GM12878 (cell line): ENCODE measurements around the gene MAML2. TPM values are rescaled to one million over a fixed set of nuclear protein-coding genes. Genes with fewer than 3 reads are reported as not detected.
A peak's percentile ranks its signal among the peaks of the same experiment; 100 is the strongest.

Experiments used
- ATAC-seq: fragments of 200-7000 bp; cut with Tn5 transposase; 3 replicates; pipeline ENCODE4 v1.9.1; 2020; ENCODE audit warnings: mild to moderate bottlenecking, moderate library complexity
- BruUV-seq: library from RNA; stranded (reverse); fragments of 400-500 nt; replicated peaks from 2 replicates; lab custom pipeline; 2021; lab: Mats Ljungman, UMichigan
- CTCF ChIA-PET: fragments of 300-600 bp; sonication (Branson Sonifier 250); formaldehyde crosslinking; extraction: SDS; loops from one replicate; lab custom pipeline; 2021; ENCODE audit warnings: inconsistent platforms; lab: Yijun Ruan, JAX
- POLR2A ChIA-PET: fragments of 350-600 bp; formaldehyde crosslinking; extraction: SDS; loops from one replicate; lab custom pipeline; 2021; ENCODE audit warnings: inconsistent platforms; lab: Charles Lee
- RAD21 ChIA-PET: fragments of 300-600 bp; sonication (Branson Sonifier 250); formaldehyde crosslinking; loops from one replicate; lab custom pipeline; 2023; ENCODE audit warnings: antibody characterized with exemption; ENCODE audit not compliant: unreplicated experiment; lab: Charles Lee
- SMC1A ChIA-PET: fragments of 300-600 bp; sonication (Branson Sonifier 250); formaldehyde crosslinking; loops from one replicate; lab custom pipeline; 2023; ENCODE audit not compliant: unreplicated experiment, uncharacterized antibody; lab: Charles Lee
- DNase-seq: peaks from one replicate; pipeline ENCODE4 v3.0.0-alpha.2; 2011; ENCODE audit warnings: low read depth, low spot score
- FAIRE-seq: peaks from 3 replicates; lab custom pipeline; 2011; peaks lifted over from hg19 to GRCh38; lab: Jason Lieb, UNC
- H2AFZ ChIP-seq: 2 replicates; pipeline ENCODE4 v1.6.0; 2011; ENCODE audit warnings: low read depth, low read length, control low read depth; ENCODE audit not compliant: control insufficient read depth
- H3K27ac ChIP-seq: 2 replicates; pipeline ENCODE4 v1.5.1; 2011; ENCODE audit warnings: control low read depth; ENCODE audit not compliant: control insufficient read depth, insufficient read depth
- H3K27me3 ChIP-seq, 2 experiments: replicated peaks in 1 of 2; 2 replicates each; pipeline versions ENCODE4 v1.6.0 to v1.6.1; 2011; ENCODE audit warnings: low read length in 1 of 2; ENCODE audit not compliant: control insufficient read depth in 2 of 2, insufficient read depth in 2 of 2
- H3K36me3 ChIP-seq, 2 experiments: 2 replicates each; pipeline ENCODE4 v1.5.1; 2011; ENCODE audit warnings: low read length in 1 of 2; ENCODE audit not compliant: control insufficient read depth in 2 of 2, insufficient read depth in 2 of 2
- H3K4me1 ChIP-seq: 2 replicates; pipeline ENCODE4 v1.6.1; 2011; ENCODE audit warnings: mild to moderate bottlenecking, low read length, moderate library complexity, mixed read lengths; ENCODE audit not compliant: control insufficient read depth, insufficient read depth
- H3K4me2 ChIP-seq: 2 replicates; pipeline ENCODE4 v1.6.0; 2011; ENCODE audit warnings: control low read depth; ENCODE audit not compliant: control insufficient read depth, insufficient read depth
- H3K4me3 ChIP-seq: fragments of 200-600 bp; sonication (generic); 2 replicates; pipeline ENCODE4 v1.5.1; 2016
- H3K79me2 ChIP-seq: 2 replicates; pipeline ENCODE4 v1.6.0; 2011; ENCODE audit warnings: low read length; ENCODE audit not compliant: control insufficient read depth, insufficient read depth
- H3K9ac ChIP-seq: 2 replicates; pipeline ENCODE4 v1.8.0; 2011; ENCODE audit warnings: low read length, control low read depth, mixed read lengths; ENCODE audit not compliant: control insufficient read depth, insufficient read depth
- H3K9me3 ChIP-seq: replicated peaks from 3 replicates; pipeline ENCODE4 v1.5.1; 2011; ENCODE audit warnings: mild to moderate bottlenecking, low read length; ENCODE audit not compliant: control insufficient read depth, insufficient read depth
- H4K20me1 ChIP-seq: 2 replicates; pipeline ENCODE4 v1.6.0; 2011; ENCODE audit not compliant: control insufficient read depth, insufficient read depth
- FOXM1 ChIP-seq: IDR thresholded peaks from 2 replicates; pipeline ENCODE4 v1.6.1; 2012; ENCODE audit warnings: low read depth, mild to moderate bottlenecking, inconsistent platforms, low read length, moderate library complexity
- IKZF1 ChIP-seq: fragments of 450-650 bp; conservative IDR thresholded peaks from 2 replicates; pipeline ENCODE4 v1.6.1; 2017; ENCODE audit warnings: antibody characterized with exemption, mild to moderate bottlenecking
- IKZF2 ChIP-seq, 2 experiments: fragments of 450-650 bp; IDR thresholded peaks; 2 replicates each; pipeline ENCODE4 v1.6.1; 2017; ENCODE audit warnings: mild to moderate bottlenecking in 2 of 2, moderate library complexity in 2 of 2
- NR2C1 ChIP-seq: fragments of 450-650 bp; IDR thresholded peaks from 2 replicates; pipeline ENCODE4 v1.6.1; 2017; ENCODE audit warnings: antibody characterized with exemption, mild to moderate bottlenecking, moderate library complexity
- WGBS: methylation state at CpG from one replicate; pipeline ENCODE4 v1.1.6; 2016; ENCODE audit warnings: low lambda C conversion rate; ENCODE audit not compliant: insufficient replicate concordance, insufficient coverage; ENCODE audit errors: missing lambda C conversion rate; 5-methylcytosine and 5-hydroxymethylcytosine counted together
- in situ Hi-C: fragments of 300-500 bp; cut with MboI; formaldehyde crosslinking; loops from 9 replicates; pipeline ENCODE4 v1.14.3; 2018; ENCODE audit warnings: mixed read lengths
- intact Hi-C: fragments of 100-400 bp; cut with micrococcal nuclease; formaldehyde crosslinking; loops from one replicate; pipeline ENCODE4 v1.14.2; 2022; ENCODE audit not compliant: unreplicated experiment
- polyA plus RNA-seq, 11 experiments: library from polyadenylated mRNA; depleted of rRNA in 4 of 11; unstranded in 6 of 11; stranded (reverse) in 5 of 11; fragments of >200 nt; fragmentation: Nextera tagmentation in 4 of 11; fragmentation: Illumina TruSeq in 1 of 11; extraction: Ambion mirVana in 4 of 11; extraction: Trizol in 1 of 11; gene quantifications; 1 replicate in 1 of 11; 2 replicates in 10 of 11; pipeline versions ENCODE4 v1.2.1 to v1.2.3, GENCODE V29; 2011 to 2016; ENCODE audit warnings: inconsistent platforms in 2 of 11, missing spikeins in 2 of 11, low read depth in 1 of 11
- total RNA-seq, 4 experiments: library from RNA; depleted of rRNA in 3 of 4; stranded (reverse); fragments of >200 nt in 3 of 4; fragmentation: Illumina TruSeq in 1 of 4; extraction: Trizol in 1 of 4; gene quantifications; 2 replicates each; pipeline versions ENCODE4 v1.2.1 to v1.2.3, GENCODE V29; 2013 to 2021
- TF ChIP-seq, protein P1 (sequence below): fragments of 450-650 bp; IDR thresholded peaks from 2 replicates; pipeline ENCODE4 v1.6.1; 2016; ENCODE audit warnings: mild to moderate bottlenecking, moderate library complexity, borderline replicate concordance

Gene MAML2
- total and polyA plus RNA-seq, 10 of the 15 experiments (the other 5 are each of a cell fraction or from before 2014, with no cell fraction given) = 2.5 to 15.1 (median 12.0) TPM

DNA sequence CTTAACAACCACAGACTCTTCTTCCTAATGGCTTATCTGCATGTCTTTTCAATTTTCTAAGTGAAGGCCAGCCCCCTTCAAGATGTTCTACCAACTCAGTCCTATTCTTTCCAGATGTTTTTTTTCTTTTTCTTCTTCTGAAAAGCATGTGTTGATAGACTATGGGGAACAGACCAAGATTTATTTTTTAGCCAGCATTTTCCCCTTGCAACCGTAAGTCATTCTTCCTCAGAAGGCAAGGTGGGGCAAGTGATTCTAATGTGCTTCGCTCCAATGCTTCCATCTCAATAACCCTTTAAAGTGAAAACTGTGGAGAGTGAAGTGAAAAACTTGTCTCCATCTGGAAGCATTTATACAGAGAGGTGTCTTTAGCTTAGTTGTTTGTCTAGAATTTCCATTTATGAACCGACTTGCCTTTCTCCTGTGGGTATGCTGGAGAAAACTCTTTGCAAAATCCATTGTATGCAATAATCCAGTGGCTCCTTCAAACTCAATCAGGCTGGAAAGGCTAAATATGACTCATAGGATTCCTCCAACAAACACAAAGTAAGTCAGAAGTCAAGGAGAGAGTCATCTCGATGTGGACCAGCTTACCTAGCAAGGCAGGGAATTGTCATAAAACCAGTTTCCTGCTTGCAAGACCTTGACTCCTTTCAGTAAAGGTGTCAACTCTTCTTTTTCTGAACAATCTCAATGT lies 83.7 kb downstream of the MAML2 start:
- ATAC-seq (no peak), DNase-seq (no peak)
- H3K4me1 ChIP-seq = peaks cover 57% of the 10 kb centered on the region
- 57% methylated on average over 4 of the region's 4 CpGs for WGBS
- no peaks in the 10 kb centered on the region for H3K9me3 ChIP-seq
- intact Hi-C loops = loop anchor here (5.0 kb wide), 3 partner anchors 72 to 128 kb away; partner anchors contain the start of genes CCDC82 and MAML2
- no TSS peak for BruUV-seq
- H2AFZ ChIP-seq = no peak overlapping the region
- TF ChIP-seq NR2C1 (no peak), IKZF2 (IDR thresholded peaks at IDR 0.05) (no peak), IKZF1 (no peak), FOXM1 (no peak)
- TF ChIP-seq, protein P1, sequence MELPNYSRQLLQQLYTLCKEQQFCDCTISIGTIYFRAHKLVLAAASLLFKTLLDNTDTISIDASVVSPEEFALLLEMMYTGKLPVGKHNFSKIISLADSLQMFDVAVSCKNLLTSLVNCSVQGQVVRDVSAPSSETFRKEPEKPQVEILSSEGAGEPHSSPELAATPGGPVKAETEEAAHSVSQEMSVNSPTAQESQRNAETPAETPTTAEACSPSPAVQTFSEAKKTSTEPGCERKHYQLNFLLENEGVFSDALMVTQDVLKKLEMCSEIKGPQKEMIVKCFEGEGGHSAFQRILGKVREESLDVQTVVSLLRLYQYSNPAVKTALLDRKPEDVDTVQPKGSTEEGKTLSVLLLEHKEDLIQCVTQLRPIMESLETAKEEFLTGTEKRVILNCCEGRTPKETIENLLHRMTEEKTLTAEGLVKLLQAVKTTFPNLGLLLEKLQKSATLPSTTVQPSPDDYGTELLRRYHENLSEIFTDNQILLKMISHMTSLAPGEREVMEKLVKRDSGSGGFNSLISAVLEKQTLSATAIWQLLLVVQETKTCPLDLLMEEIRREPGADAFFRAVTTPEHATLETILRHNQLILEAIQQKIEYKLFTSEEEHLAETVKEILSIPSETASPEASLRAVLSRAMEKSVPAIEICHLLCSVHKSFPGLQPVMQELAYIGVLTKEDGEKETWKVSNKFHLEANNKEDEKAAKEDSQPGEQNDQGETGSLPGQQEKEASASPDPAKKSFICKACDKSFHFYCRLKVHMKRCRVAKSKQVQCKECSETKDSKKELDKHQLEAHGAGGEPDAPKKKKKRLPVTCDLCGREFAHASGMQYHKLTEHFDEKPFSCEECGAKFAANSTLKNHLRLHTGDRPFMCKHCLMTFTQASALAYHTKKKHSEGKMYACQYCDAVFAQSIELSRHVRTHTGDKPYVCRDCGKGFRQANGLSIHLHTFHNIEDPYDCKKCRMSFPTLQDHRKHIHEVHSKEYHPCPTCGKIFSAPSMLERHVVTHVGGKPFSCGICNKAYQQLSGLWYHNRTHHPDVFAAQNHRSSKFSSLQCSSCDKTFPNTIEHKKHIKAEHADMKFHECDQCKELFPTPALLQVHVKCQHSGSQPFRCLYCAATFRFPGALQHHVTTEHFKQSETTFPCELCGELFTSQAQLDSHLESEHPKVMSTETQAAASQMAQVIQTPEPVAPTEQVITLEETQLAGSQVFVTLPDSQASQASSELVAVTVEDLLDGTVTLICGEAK = no peak
- TF ChIP-seq, all 136 proteins: peak for 0
- peaks cover 54% of the 10 kb centered on the region for H3K79me2 ChIP-seq
- ChIA-PET RAD21 (interaction anchor here (1.0 kb wide), 1 partner anchor 8 kb away, joined by 7 read pairs; no protein-coding TSS in a partner anchor), CTCF (interaction anchor here (1.3 to 4.2 kb wide), 2 partner anchors 21 to 82 kb away, joined by 4 to 32 read pairs; partner anchors contain the start of gene MAML2), POLR2A (no interaction called here), SMC1A (interaction anchor here (0.5 to 2.1 kb wide), 8 partner anchors 10 to 340 kb away, joined by 3 to 14 read pairs (median 5); partner anchors contain the start of gene MAML2)
- no peaks in the 10 kb centered on the region for H3K27me3 ChIP-seq
- H3K4me3 ChIP-seq = 0 out of 2 replicates have a peak overlapping the region, but pooled peaks have one; percentile 2
- no peak for FAIRE-seq
- H3K27ac ChIP-seq = peak overlapping the region; percentile 72
- no peaks in the 10 kb centered on the region for H4K20me1 ChIP-seq
- H3K4me2 ChIP-seq = peak overlapping the region; percentile 3; the same call in 1 of the 2 replicates
- in situ Hi-C loops = no loop called here
- no peaks in the 10 kb centered on the region for H3K36me3 ChIP-seq
- no peak overlapping the region for H3K9ac ChIP-seq
